Measurements from ENCODE around the gene LONP2. TPM values are rescaled to one million over a fixed set of nuclear protein-coding genes. Genes with fewer than 3 reads are reported as not detected.

LONP2 gene
- total and polyA plus RNA-seq, 2 of the 13 experiments (the other 11 are each of a cell fraction or from before 2014, with no cell fraction given) = 39.2 to 63.3 TPM

DNA sequence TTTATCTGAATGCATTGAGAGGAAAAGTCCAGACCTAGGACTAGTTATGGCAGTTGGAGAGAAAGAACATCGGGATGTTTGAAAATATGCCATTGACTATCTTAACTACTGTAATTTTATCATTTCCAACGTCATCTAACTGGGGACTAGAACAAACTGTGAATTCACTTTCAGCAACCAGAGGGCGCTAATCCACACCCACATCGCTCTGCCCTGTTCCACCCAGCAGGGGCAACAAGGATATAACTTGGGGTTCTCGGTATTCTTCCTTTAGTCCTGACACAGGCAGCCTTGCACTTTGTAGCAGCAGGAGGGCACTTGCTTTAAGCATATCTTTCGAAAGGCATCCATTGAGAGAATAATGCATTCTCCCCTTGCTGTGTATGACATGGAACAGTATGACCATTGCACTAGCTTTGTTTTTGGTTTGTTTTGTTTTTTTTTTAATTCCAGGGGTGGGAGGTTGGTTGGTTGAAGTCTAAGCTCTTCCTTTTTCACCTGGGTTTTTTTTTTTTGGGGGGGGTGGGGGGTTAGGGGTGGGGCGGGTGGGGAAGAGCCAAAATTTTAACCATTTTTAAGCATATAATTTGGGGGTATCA lies 109.6 kb downstream of the LONP2 start (continued):
- TF ChIP-seq, protein P1, sequence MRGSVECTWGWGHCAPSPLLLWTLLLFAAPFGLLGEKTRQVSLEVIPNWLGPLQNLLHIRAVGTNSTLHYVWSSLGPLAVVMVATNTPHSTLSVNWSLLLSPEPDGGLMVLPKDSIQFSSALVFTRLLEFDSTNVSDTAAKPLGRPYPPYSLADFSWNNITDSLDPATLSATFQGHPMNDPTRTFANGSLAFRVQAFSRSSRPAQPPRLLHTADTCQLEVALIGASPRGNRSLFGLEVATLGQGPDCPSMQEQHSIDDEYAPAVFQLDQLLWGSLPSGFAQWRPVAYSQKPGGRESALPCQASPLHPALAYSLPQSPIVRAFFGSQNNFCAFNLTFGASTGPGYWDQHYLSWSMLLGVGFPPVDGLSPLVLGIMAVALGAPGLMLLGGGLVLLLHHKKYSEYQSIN (CRISPR knock-in tag; IDR thresholded peaks at IDR 0.05; ENCODE audit: borderline replicate concordance) = no peak
- TF ChIP-seq ELF3 (CRISPR knock-in tag; IDR thresholded peaks at IDR 0.05) (peak; percentile 47), ZNF331 (CRISPR knock-in tag; IDR thresholded peaks at IDR 0.05) (0 out of 2 replicates have a peak, but pooled peaks have one; percentile 40), GATAD2A (CRISPR knock-in tag; IDR thresholded peaks at IDR 0.05) (peak; percentile 53), FOXA3 (CRISPR knock-in tag; IDR thresholded peaks at IDR 0.05) (0 out of 2 replicates have a peak, but pooled peaks have one; percentile 15), ZNF749 (CRISPR knock-in tag; IDR thresholded peaks at IDR 0.05; ENCODE audit: borderline replicate concordance) (0 out of 2 replicates have a peak, but pooled peaks have one; percentile 45), YEATS4 (CRISPR knock-in tag; IDR thresholded peaks at IDR 0.05; ENCODE audit: borderline replicate concordance) (0 out of 2 replicates have a peak, but pooled peaks have one; percentile 31), POLR2A (IDR thresholded peaks at IDR 0.05; ENCODE audit: insufficient read depth in 1 of 2, low read depth in 2 of 2, low read length in 2 of 2) (peak in 1 of 2 experiments; percentile 35; a peak in 1 of 4 replicates), CREB1 (IDR thresholded peaks at IDR 0.05) (no peak), CREB1 (CRISPR knock-in tag; IDR thresholded peaks at IDR 0.05) (0 out of 2 replicates have a peak, but pooled peaks have one; percentile 17), ZNF10 (CRISPR knock-in tag; IDR thresholded peaks at IDR 0.05; ENCODE audit: borderline replicate concordance, low read depth) (no peak), SP1 (IDR thresholded peaks at IDR 0.05) (no peak), SP1 (CRISPR knock-in tag; IDR thresholded peaks at IDR 0.05) (no peak), HDAC2 (CRISPR knock-in tag; IDR thresholded peaks at IDR 0.05) (peak; percentile 37; the same call in 1 of the 2 replicates)
- TF ChIP-seq, protein P2, sequence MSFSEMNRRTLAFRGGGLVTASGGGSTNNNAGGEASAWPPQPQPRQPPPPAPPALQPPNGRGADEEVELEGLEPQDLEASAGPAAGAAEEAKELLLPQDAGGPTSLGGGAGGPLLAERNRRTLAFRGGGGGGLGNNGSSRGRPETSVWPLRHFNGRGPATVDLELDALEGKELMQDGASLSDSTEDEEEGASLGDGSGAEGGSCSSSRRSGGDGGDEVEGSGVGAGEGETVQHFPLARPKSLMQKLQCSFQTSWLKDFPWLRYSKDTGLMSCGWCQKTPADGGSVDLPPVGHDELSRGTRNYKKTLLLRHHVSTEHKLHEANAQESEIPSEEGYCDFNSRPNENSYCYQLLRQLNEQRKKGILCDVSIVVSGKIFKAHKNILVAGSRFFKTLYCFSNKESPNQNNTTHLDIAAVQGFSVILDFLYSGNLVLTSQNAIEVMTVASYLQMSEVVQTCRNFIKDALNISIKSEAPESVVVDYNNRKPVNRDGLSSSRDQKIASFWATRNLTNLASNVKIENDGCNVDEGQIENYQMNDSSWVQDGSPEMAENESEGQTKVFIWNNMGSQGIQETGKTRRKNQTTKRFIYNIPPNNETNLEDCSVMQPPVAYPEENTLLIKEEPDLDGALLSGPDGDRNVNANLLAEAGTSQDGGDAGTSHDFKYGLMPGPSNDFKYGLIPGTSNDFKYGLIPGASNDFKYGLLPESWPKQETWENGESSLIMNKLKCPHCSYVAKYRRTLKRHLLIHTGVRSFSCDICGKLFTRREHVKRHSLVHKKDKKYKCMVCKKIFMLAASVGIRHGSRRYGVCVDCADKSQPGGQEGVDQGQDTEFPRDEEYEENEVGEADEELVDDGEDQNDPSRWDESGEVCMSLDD (CRISPR knock-in tag; IDR thresholded peaks at IDR 0.05; ENCODE audit: borderline replicate concordance) = peak; percentile 59; the same call in 1 of the 2 replicates
- TF ChIP-seq, protein P3, sequence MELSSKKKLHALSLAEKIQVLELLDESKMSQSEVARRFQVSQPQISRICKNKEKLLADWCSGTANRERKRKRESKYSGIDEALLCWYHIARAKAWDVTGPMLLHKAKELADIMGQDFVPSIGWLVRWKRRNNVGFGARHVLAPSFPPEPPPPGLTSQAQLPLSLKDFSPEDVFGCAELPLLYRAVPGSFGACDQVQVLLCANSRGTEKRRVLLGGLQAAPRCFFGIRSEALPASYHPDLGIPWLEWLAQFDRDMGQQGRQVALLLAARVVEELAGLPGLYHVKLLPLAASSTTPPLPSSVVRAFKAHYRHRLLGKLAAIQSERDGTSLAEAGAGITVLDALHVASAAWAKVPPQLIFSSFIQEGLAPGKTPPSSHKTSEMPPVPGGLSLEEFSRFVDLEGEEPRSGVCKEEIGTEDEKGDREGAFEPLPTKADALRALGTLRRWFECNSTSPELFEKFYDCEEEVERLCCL (CRISPR knock-in tag; IDR thresholded peaks at IDR 0.05; ENCODE audit: borderline replicate concordance) = no peak
- TF ChIP-seq, protein P4, sequence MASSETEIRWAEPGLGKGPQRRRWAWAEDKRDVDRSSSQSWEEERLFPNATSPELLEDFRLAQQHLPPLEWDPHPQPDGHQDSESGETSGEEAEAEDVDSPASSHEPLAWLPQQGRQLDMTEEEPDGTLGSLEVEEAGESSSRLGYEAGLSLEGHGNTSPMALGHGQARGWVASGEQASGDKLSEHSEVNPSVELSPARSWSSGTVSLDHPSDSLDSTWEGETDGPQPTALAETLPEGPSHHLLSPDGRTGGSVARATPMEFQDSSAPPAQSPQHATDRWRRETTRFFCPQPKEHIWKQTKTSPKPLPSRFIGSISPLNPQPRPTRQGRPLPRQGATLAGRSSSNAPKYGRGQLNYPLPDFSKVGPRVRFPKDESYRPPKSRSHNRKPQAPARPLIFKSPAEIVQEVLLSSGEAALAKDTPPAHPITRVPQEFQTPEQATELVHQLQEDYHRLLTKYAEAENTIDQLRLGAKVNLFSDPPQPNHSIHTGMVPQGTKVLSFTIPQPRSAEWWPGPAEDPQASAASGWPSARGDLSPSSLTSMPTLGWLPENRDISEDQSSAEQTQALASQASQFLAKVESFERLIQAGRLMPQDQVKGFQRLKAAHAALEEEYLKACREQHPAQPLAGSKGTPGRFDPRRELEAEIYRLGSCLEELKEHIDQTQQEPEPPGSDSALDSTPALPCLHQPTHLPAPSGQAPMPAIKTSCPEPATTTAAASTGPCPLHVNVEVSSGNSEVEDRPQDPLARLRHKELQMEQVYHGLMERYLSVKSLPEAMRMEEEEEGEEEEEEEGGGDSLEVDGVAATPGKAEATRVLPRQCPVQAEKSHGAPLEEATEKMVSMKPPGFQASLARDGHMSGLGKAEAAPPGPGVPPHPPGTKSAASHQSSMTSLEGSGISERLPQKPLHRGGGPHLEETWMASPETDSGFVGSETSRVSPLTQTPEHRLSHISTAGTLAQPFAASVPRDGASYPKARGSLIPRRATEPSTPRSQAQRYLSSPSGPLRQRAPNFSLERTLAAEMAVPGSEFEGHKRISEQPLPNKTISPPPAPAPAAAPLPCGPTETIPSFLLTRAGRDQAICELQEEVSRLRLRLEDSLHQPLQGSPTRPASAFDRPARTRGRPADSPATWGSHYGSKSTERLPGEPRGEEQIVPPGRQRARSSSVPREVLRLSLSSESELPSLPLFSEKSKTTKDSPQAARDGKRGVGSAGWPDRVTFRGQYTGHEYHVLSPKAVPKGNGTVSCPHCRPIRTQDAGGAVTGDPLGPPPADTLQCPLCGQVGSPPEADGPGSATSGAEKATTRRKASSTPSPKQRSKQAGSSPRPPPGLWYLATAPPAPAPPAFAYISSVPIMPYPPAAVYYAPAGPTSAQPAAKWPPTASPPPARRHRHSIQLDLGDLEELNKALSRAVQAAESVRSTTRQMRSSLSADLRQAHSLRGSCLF (CRISPR knock-in tag; IDR thresholded peaks at IDR 0.05; ENCODE audit: borderline replicate concordance) = no peak
- TF ChIP-seq, protein P5, sequence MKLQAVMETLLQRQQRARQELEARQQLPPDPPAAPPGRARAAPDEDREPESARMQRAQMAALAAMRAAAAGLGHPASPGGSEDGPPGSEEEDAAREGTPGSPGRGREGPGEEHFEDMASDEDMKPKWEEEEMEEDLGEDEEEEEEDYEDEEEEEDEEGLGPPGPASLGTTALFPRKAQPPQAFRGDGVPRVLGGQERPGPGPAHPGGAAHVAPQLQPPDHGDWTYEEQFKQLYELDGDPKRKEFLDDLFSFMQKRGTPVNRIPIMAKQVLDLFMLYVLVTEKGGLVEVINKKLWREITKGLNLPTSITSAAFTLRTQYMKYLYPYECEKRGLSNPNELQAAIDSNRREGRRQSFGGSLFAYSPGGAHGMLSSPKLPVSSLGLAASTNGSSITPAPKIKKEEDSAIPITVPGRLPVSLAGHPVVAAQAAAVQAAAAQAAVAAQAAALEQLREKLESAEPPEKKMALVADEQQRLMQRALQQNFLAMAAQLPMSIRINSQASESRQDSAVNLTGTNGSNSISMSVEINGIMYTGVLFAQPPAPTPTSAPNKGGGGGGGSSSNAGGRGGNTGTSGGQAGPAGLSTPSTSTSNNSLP (IDR thresholded peaks at IDR 0.05; ENCODE audit: low read depth, low read length) = peak; percentile 40; the same call in 1 of the 2 replicates
